Measurements from ENCODE around the gene TMC1. TPM values are rescaled to one million over a fixed set of nuclear protein-coding genes. Genes with fewer than 3 reads are reported as not detected.

TMC1 gene
- total RNA-seq, 4 donors from 2014 or later: 1.2 to 15.7 TPM; not detected in 2

DNA sequence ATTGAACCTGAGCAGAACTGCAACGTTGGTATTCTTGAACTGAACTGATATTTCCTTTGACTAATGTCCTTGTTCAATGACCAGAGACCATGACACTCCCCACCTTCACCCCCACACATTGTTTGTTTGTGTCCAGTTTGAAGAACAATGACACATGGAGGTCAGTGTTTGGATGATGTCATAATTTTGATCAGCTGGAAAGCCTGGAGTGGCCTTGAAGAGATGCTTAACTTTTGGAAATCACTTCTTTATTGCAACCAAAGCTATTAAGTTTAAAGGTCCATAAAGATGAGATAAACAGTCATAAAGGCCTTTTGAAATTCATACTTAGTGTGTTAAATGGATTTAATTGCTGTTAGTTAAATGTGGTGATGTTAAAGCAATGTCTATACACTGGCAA is 92.7 kb downstream of the TMC1 start:
- TF ChIP-seq, protein P1, sequence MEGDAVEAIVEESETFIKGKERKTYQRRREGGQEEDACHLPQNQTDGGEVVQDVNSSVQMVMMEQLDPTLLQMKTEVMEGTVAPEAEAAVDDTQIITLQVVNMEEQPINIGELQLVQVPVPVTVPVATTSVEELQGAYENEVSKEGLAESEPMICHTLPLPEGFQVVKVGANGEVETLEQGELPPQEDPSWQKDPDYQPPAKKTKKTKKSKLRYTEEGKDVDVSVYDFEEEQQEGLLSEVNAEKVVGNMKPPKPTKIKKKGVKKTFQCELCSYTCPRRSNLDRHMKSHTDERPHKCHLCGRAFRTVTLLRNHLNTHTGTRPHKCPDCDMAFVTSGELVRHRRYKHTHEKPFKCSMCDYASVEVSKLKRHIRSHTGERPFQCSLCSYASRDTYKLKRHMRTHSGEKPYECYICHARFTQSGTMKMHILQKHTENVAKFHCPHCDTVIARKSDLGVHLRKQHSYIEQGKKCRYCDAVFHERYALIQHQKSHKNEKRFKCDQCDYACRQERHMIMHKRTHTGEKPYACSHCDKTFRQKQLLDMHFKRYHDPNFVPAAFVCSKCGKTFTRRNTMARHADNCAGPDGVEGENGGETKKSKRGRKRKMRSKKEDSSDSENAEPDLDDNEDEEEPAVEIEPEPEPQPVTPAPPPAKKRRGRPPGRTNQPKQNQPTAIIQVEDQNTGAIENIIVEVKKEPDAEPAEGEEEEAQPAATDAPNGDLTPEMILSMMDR (IDR thresholded peaks at IDR 0.05 in 4 of 5, conservative IDR thresholded peaks at IDR 0.05 in 1 of 5): no peak
- TF ChIP-seq POLR2A (IDR thresholded peaks at IDR 0.05): no peak
- no peak overlapping the region for H3K27ac ChIP-seq
- H3K27me3 ChIP-seq: no peaks in the 10 kb centered on the region
- no peaks in the 10 kb centered on the region for H3K4me1 ChIP-seq
- no peaks in the 10 kb centered on the region for H3K36me3 ChIP-seq
- no peak overlapping the region for H3K4me3 ChIP-seq
- H3K9me3 ChIP-seq: no peaks in the 10 kb centered on the region
- ATAC-seq: no peak
- in situ Hi-C loops (cut with MboI; ENCODE audit: low sequenced_read_pairs in 4 of 4): loop anchor here in 2 of 4 donors (25.0 kb wide), 2 partner anchors 198 to 577 kb away; no protein-coding TSS in a partner anchor
- no peak for DNase-seq
- intact Hi-C loops (cut with DNase I; ENCODE audit: low total_unique reads): no loop called here

DNA sequence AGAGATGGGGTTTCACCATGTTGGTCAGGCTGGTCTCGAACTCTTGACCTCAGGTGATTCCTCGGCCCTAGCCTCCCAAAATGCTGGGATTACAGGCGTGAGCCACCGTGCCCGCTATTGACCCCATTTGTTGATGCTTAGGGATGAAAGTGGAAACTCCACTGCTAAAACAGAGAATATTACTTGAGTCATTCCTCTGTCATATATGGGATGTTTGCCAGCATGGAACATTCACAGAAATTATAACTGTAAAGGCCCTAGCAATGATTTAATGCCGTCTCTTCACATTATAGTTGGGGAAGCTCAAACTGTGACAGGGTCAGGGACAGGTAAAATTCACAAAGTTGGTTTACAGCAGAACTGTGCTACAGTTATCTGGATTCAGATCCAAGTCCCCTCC is 94.5 kb downstream of the TMC1 start:
- no peaks in the 10 kb centered on the region for H3K27me3 ChIP-seq
- DNase-seq (no peak), ATAC-seq (no peak)
- intact Hi-C loops (cut with DNase I; ENCODE audit: low total_unique reads): no loop called here
- no peak overlapping the region for H3K27ac ChIP-seq
- no peaks in the 10 kb centered on the region for H3K4me1 ChIP-seq
- H3K4me3 ChIP-seq: no peak overlapping the region
- H3K9me3 ChIP-seq: no peaks in the 10 kb centered on the region
- TF ChIP-seq POLR2A (IDR thresholded peaks at IDR 0.05): no peak
- TF ChIP-seq, protein P1 (IDR thresholded peaks at IDR 0.05 in 4 of 5, conservative IDR thresholded peaks at IDR 0.05 in 1 of 5): no peak
- in situ Hi-C loops (cut with MboI; ENCODE audit: low sequenced_read_pairs in 4 of 4): loop anchor here in 2 of 4 donors (25.0 kb wide), 2 partner anchors 196 to 579 kb away; no protein-coding TSS in a partner anchor
- no peaks in the 10 kb centered on the region for H3K36me3 ChIP-seq

DNA sequence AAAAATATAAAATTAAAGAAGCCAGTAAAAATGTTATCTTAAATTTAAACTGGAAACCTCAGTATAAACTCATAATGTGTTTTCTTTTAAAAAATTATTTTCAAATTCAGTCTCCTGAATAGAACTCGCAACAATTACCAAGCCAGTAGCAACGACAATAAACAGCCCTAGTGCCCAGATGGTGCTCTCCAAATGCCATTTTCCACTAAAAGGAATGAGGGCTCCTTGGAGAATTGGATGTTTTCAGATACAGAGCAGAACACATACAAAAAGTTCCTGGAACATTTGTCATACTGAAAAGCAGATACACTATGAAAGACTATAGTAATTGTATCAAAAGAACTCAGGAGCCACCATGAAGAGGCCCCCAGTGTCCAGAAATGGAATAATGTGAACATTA is 97.4 kb downstream of the TMC1 start:
- Histone ChIP-seq H3K9me3 (no peaks in the 10 kb centered on the region), H3K4me3 (no peak overlapping the region), H3K4me1 (no peaks in the 10 kb centered on the region), H3K27me3 (no peaks in the 10 kb centered on the region), H3K27ac (no peak overlapping the region), H3K36me3 (no peaks in the 10 kb centered on the region)
- in situ Hi-C loops (cut with MboI; ENCODE audit: low sequenced_read_pairs in 4 of 4) (loop anchor here in 2 of 4 donors (25.0 kb wide), 2 partner anchors 193 to 582 kb away; no protein-coding TSS in a partner anchor), intact Hi-C loops (cut with DNase I; ENCODE audit: low total_unique reads) (no loop called here)
- ATAC-seq (no peak), DNase-seq (no peak)
- TF ChIP-seq, protein P1 (IDR thresholded peaks at IDR 0.05 in 4 of 5, conservative IDR thresholded peaks at IDR 0.05 in 1 of 5): no peak
- TF ChIP-seq POLR2A (IDR thresholded peaks at IDR 0.05): no peak

DNA sequence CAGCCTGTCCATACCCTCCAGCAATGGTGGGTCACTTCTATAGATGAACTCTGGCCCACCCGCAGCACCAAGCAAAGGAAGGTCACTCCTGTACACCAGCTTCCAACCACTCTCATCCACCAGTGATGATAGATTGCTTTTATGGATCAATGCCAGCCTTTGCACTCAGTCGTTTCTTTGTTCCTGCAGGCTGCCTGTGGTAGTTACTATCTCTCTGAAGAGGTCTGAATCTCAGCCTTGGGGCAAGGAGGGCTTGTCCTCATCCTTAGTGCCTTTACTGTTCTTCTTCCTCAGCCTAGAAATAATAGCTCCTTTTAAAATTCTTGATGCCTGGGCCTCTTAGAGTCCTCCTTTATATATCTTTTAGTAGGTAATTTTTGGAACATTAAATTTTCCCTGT is 100.8 kb downstream of the TMC1 start:
- H3K9me3 ChIP-seq: no peaks in the 10 kb centered on the region
- H3K27me3 ChIP-seq: no peaks in the 10 kb centered on the region
- ATAC-seq (no peak), DNase-seq (no peak)
- intact Hi-C loops (cut with DNase I; ENCODE audit: low total_unique reads): no loop called here
- H3K36me3 ChIP-seq: no peaks in the 10 kb centered on the region
- H3K4me1 ChIP-seq: no peaks in the 10 kb centered on the region
- H3K4me3 ChIP-seq: no peak overlapping the region
- in situ Hi-C loops (cut with MboI; ENCODE audit: low sequenced_read_pairs in 4 of 4): loop anchor here in 2 of 4 donors (25.0 kb wide), 2 partner anchors 190 to 585 kb away; no protein-coding TSS in a partner anchor
- no peak overlapping the region for H3K27ac ChIP-seq
- TF ChIP-seq, protein P1 (IDR thresholded peaks at IDR 0.05 in 4 of 5, conservative IDR thresholded peaks at IDR 0.05 in 1 of 5): no peak
- no peak for TF ChIP-seq POLR2A (IDR thresholded peaks at IDR 0.05)

DNA sequence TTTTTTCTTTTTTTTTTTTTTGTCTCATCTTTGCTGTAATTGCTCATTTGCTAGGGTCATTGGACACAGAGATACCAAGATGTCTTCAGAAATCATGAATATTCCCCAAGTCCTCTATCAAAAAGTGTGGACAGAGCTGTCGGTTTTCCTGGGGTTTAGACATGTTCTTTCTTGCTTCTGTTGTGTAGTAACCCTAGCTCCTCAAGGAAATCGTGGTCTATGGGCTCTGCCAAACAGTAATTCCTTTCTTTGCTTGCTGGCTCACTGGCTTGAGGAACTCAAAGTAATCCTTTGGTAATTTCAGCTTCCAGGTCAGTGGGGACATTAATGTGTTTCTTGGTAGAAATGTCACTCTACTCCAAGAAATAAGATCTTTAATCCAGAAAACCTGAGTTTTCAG is 101.7 kb downstream of the TMC1 start:
- intact Hi-C loops (cut with DNase I; ENCODE audit: low total_unique reads) (no loop called here), in situ Hi-C loops (cut with MboI; ENCODE audit: low sequenced_read_pairs in 4 of 4) (loop anchor here in 2 of 4 donors (25.0 kb wide), 2 partner anchors 189 to 586 kb away; no protein-coding TSS in a partner anchor)
- TF ChIP-seq, protein P1 (IDR thresholded peaks at IDR 0.05 in 4 of 5, conservative IDR thresholded peaks at IDR 0.05 in 1 of 5): no peak
- no peak for TF ChIP-seq POLR2A (IDR thresholded peaks at IDR 0.05)
- peaks cover 0 to 2% of the 10 kb centered on the region in 2 donors for H3K4me1 ChIP-seq
- no peak overlapping the region for H3K4me3 ChIP-seq
- ATAC-seq (no peak), DNase-seq (no peak)
- H3K27me3 ChIP-seq: no peaks in the 10 kb centered on the region
- H3K9me3 ChIP-seq: no peaks in the 10 kb centered on the region
- no peak overlapping the region for H3K27ac ChIP-seq
- no peaks in the 10 kb centered on the region for H3K36me3 ChIP-seq
